Heart left ventricle (tissue), 16 donors: ENCODE data around the gene YIF1A. TPM values are rescaled to one million over a fixed set of nuclear protein-coding genes. Genes with fewer than 3 reads are reported as not detected.
A peak's percentile ranks its signal among the peaks of the same experiment; 100 is the strongest.

Experiments
- ATAC-seq, 4 donors: fragments of 200-7000 bp; cut with Tn5 transposase; one replicate each; pipeline ENCODE4 v1.9.1; 2020 to 2022; ENCODE audit warnings: moderate library complexity in 4 of 4, mild to moderate bottlenecking in 3 of 4, moderate number of reproducible peaks in 1 of 4
- DNase-seq, 5 donors: peaks; one replicate each; pipeline ENCODE4 v3.0.0-alpha.2; 2020
- H3K27ac ChIP-seq, 12 donors: fragments of 200-600 bp; sonication (generic) in 4 of 12; one replicate each; pipeline versions ENCODE4 v1.5.0 to v1.8.0; 2016 to 2022; ENCODE audit warnings: mild to moderate bottlenecking in 2 of 12
- H3K27me3 ChIP-seq, 9 donors: fragments of 200-600 bp; sonication (generic) in 2 of 9; one replicate each; pipeline versions ENCODE4 v1.5.1 to v1.8.0; 2016 to 2022; ENCODE audit warnings: mild to moderate bottlenecking in 3 of 9
- H3K36me3 ChIP-seq, 9 donors: fragments of 200-600 bp; sonication (generic) in 2 of 9; one replicate each; pipeline versions ENCODE4 v1.5.0 to v1.8.0; 2018 to 2022; ENCODE audit warnings: mild to moderate bottlenecking in 2 of 9
- H3K4me1 ChIP-seq, 12 donors: fragments of 200-600 bp; sonication (generic) in 4 of 12; one replicate each; pipeline versions ENCODE4 v1.5.0 to v1.8.0; 2016 to 2022; ENCODE audit warnings: mild to moderate bottlenecking in 3 of 12
- H3K4me3 ChIP-seq, 12 donors: fragments of 200-600 bp; sonication (generic) in 4 of 12; one replicate each; pipeline versions ENCODE4 v1.5.0 to v1.8.0; 2017 to 2022; ENCODE audit warnings: mild to moderate bottlenecking in 9 of 12, moderate library complexity in 4 of 12
- H3K9me3 ChIP-seq, 12 donors: fragments of 200-600 bp; sonication (generic) in 4 of 12; one replicate each; pipeline versions ENCODE4 v1.5.0 to v1.8.0; 2016 to 2022; ENCODE audit warnings: mild to moderate bottlenecking in 1 of 12
- CTCF ChIP-seq, 12 donors: fragments of 200-600 bp; sonication (generic) in 4 of 12; IDR thresholded peaks; one replicate each; pipeline versions ENCODE4 v1.5.0 to v1.8.0; 2018 to 2022; ENCODE audit warnings: antibody characterized with exemption in 12 of 12, mild to moderate bottlenecking in 5 of 12
- POLR2A ChIP-seq, 2 donors: fragments of 450-650 bp; IDR thresholded peaks; one replicate each; pipeline ENCODE4 v1.6.1; 2017; ENCODE audit warnings: antibody characterized with exemption in 2 of 2, mild to moderate bottlenecking in 2 of 2, moderate library complexity in 2 of 2
- WGBS, 4 donors: extraction: QIAGEN DNeasy Blood & Tissue Kit in 2 of 4; methylation state at CpG; one replicate each; pipeline versions ENCODE4 v1.1.5 to v1.1.7; 2013 to 2018; 5-methylcytosine and 5-hydroxymethylcytosine counted together
- intact Hi-C, 10 donors: fragments of 100-400 bp; cut with DNase I; formaldehyde crosslinking; loops; one replicate each; pipeline versions ENCODE4 v1.11.1 to v1.14.2; 2022
- polyA plus RNA-seq, 2 donors: library from polyadenylated mRNA; stranded (reverse); fragments of 200-250 nt; gene quantifications; one replicate each; pipeline ENCODE4 v1.2.3, GENCODE V29; 2013
- total RNA-seq, 9 donors: library from RNA; depleted of rRNA in 2 of 9; stranded (reverse); fragments of >200 nt in 2 of 9; fragmentation: NEBNext Ultra II Directional in 3 of 9; extraction: Animal tissue kit (Norgen Biotek cat#: 25700) in 3 of 9; gene quantifications; one replicate each; pipeline versions ENCODE4 v1.1.0 to v1.2.4, GENCODE V29; 2016 to 2023
- donor health status: ischemic (EF 13 %, LVEDD 7.1; RV severe dilation, severe dysfunction).
- donor health status: healthy with polysubstance abuse.
- donor health status: DM: no; HTN: yes; CAD: no.
- donor health status: DM: no; HTN: no; CAD: no.
- donor health status: ischemic (EF 25% LVEDD 6.9; RV normal size, moderate dysfunction).
- donor health status: ischemic (EF 25% LVEDD 5.7; RV mildly dilated, moderate dysfunction).
- donor health status: healthy.
- donor health status: DM: yes; HTN: yes; CAD: no.
- donor health status: ischemic (EF 35%, LVEDD 5.7; RV mildly dilated, moderate dysfunction).
- donor health status: nonischemic (EF 11% LVEDD 7.7; RV severe dilation, severe dysfunction).
- donor health status: DM: yes; HTN: yes; CAD: no.
- donor health status: PGD.
- donor health status: ischemic (EF 29% LVEDD 5.4; RV normal size, mild dysfunction).
- donor health status: nonischemic (EF 23%, LVEDD 6.1; RV moderate dilation, normal function).

The YIF1A gene
- total and polyA plus RNA-seq, 11 donors: 41.6 to 136 (median 65.3) TPM

GRCh38 chr11:66290330-66290621 is 1.3 kb upstream of the YIF1A start:
- TF ChIP-seq CTCF (IDR thresholded peaks at IDR 0.05) (no peak), POLR2A (IDR thresholded peaks at IDR 0.05) (no peak)
- Histone ChIP-seq H3K4me3 (peak overlapping the region in 1 of 12 donors; percentile 70), H3K27me3 (peaks cover 6 to 36% (median 26%) of the 10 kb centered on the region in 9 donors), H3K36me3 (peaks cover 0 to 8% (median 0%) of the 10 kb centered on the region in 9 donors), H3K4me1 (peaks cover 0 to 51% (median 31%) of the 10 kb centered on the region in 12 donors), H3K9me3 (no peaks in the 10 kb centered on the region), H3K27ac (no peak overlapping the region)
- DNase-seq: no peak
- intact Hi-C loops: loop anchor here in 1 of 10 donors (5.0 kb wide), 1 partner anchor 47 kb away; the partner anchor contains the start of gene RIN1
- WGBS, 4 donors: 63 to 77% (median 72%) methylated on average over 2 of the region's 2 CpGs
- no peak for ATAC-seq

DNA sequence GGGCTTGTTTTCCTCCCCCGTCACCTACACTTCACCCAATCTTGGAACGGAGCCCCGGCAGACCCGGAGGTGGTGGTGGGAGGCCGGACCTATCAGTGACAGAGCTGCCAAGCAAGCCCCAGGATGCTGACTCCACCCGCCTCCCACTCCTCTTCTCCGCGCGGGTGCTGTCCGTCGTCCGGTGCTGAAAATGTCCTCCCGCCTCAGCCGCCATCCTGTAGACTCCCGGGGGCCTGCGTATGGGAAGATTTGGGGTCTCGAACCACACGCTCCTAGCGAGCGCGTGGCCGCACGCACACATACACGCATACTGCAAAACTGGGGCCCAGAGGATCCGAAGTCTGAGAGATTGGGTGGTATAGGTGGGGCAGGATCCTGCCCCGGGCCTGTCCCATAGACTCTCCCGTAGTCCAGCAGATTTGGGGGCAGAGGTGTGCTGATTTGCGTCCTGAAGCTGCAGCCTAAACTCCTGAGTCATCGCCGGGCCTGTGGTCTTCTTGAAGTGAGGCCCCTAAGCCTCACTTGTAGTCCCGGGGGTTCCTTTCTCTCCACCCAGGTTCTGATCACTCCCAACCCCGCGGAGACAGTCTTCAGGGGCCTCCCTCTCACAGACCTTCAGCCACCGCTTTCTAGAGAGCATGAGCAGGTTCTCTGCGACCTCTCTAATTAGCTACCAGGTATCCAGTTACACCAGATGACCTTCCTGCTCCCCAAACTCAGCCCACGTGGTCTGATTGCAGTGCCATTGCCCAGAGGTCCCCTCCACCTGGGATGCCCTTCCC is 796 bp upstream of the YIF1A start:
- Histone ChIP-seq H3K36me3 (peaks cover 0 to 12% (median 0%) of the 10 kb centered on the region in 9 donors), H3K27me3 (peaks cover 6 to 36% (median 26%) of the 10 kb centered on the region in 9 donors), H3K27ac (peak overlapping the region; percentile 57 to 99 (median 96)), H3K4me3 (peak overlapping the region; percentile 19 to 100 (median 88)), H3K4me1 (peaks cover 0 to 53% (median 34%) of the 10 kb centered on the region in 12 donors), H3K9me3 (no peaks in the 10 kb centered on the region)
- DNase-seq: peak; percentile 72 to 83 (median 79)
- no peak for TF ChIP-seq CTCF (IDR thresholded peaks at IDR 0.05)
- TF ChIP-seq POLR2A (IDR thresholded peaks at IDR 0.05): no peak
- peak; percentile 45 to 63 (median 56) for ATAC-seq
- intact Hi-C loops: loop anchor here in 6 of 10 donors (5.0 to 10.0 kb wide), 2 partner anchors 48 to 65 kb away; partner anchors contain the start of gene RIN1 (in 1 of the 6)
- 10 to 12% (median 10%) methylated on average over 31 to 36 of the region's 36 CpGs for whole genome bisulfite sequencing, 4 donors

GRCh38 chr11:66287889-66288670 is 863 bp downstream of the YIF1A start:
- no peak for TF ChIP-seq POLR2A (IDR thresholded peaks at IDR 0.05)
- intact Hi-C loops: loop anchor here in 5 of 10 donors (10.0 kb wide), 1 partner anchor 63 kb away; no protein-coding TSS in a partner anchor
- H3K9me3 ChIP-seq: no peaks in the 10 kb centered on the region
- peak overlapping the region; percentile 92 to 99 (median 96) for H3K27ac ChIP-seq
- peaks cover 0 to 23% (median 6%) of the 10 kb centered on the region in 9 donors for H3K36me3 ChIP-seq
- WGBS, 4 donors: 34 to 45% (median 40%) methylated on average over 10 to 20 of the region's 20 CpGs
- DNase-seq: no peak
- peak overlapping the region; percentile 70 to 100 (median 90) for H3K4me3 ChIP-seq
- H3K4me1 ChIP-seq: peaks cover 0 to 55% (median 34%) of the 10 kb centered on the region in 12 donors
- peaks cover 6 to 23% (median 14%) of the 10 kb centered on the region in 9 donors for H3K27me3 ChIP-seq
- ATAC-seq: peak in 1 of 4 donors; percentile 0

- intact Hi-C loops: loop anchor here in 5 of 10 donors (10.0 kb wide), 1 partner anchor 63 kb away; no protein-coding TSS in a partner anchor
- TF ChIP-seq CTCF (IDR thresholded peaks at IDR 0.05) (no peak), POLR2A (IDR thresholded peaks at IDR 0.05) (no peak)
- 80 to 89% (median 83%) methylated on average over 10 of the region's 10 CpGs for WGBS, 4 donors
- Histone ChIP-seq H3K36me3 (peaks cover 0 to 23% (median 8%) of the 10 kb centered on the region in 9 donors), H3K4me1 (peaks cover 0 to 61% (median 38%) of the 10 kb centered on the region in 12 donors), H3K4me3 (peak overlapping the region in 7 of 12 donors; percentile 70 to 100 (median 75)), H3K9me3 (no peaks in the 10 kb centered on the region), H3K27me3 (peaks cover 5 to 16% (median 7%) of the 10 kb centered on the region in 9 donors), H3K27ac (peak overlapping the region in 1 of 12 donors; percentile 94)
- ATAC-seq (no peak), DNase-seq (no peak)
These were observed 1.6 kb downstream of the YIF1A start for GRCh38 chr11:66287211-66287888.
